ENCODE results near the gene PTPRN2. TPM values are rescaled to one million over a fixed set of nuclear protein-coding genes. Genes with fewer than 3 reads are reported as not detected.

Gene PTPRN2
- total and polyA plus RNA-seq, 7 donors, result 0.47 to 0.82 (median 0.51) TPM

DNA sequence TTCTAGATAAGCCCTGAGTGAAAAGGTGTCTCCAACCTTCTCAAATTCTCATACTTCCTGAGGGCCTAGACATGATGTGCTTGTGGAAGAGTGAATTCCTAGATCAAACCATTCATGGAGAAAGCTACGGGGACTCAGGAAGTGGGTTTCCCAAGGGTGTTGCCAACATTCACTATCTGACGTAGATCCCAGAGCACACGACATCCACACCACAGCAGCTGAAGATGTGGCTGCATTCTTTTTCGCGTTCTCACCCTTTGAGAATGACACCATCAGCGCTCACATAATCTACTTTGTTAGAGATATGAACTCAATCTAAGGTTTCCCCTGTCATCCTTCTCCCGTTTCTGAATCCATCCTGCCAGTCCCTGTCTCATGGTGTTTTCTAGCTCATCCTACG lies 960.0 kb downstream of the PTPRN2 start:
- TF ChIP-seq CTCF (IDR thresholded peaks at IDR 0.05), result no peak
- intact Hi-C loops (cut with DNase I), result no loop called here
- ATAC-seq, result no peak
- Histone ChIP-seq H3K27me3 (ENCODE audit: insufficient read depth in 3 of 3, low read length in 2 of 3) (peaks cover 0 to 7% (median 0%) of the 10 kb centered on the region in 3 donors), H3K4me3 (no peak overlapping the region), H3K4me1 (no peaks in the 10 kb centered on the region), H3K27ac (no peak overlapping the region), H3K9me3 (no peaks in the 10 kb centered on the region), H3K36me3 (ENCODE audit: insufficient read depth in 1 of 2, low read depth in 1 of 2) (no peaks in the 10 kb centered on the region)
- DNase-seq, result no peak
- 65 to 74% (median 68%) methylated on average over 8 of the region's 8 CpGs for WGBS, 3 donors

- DNase-seq (no peak), ATAC-seq (no peak)
- Histone ChIP-seq H3K27ac (no peak overlapping the region), H3K27me3 (ENCODE audit: insufficient read depth in 3 of 3, low read length in 2 of 3) (peaks cover 0 to 7% (median 0%) of the 10 kb centered on the region in 3 donors), H3K4me1 (no peaks in the 10 kb centered on the region), H3K36me3 (ENCODE audit: insufficient read depth in 1 of 2, low read depth in 1 of 2) (no peaks in the 10 kb centered on the region), H3K4me3 (no peak overlapping the region), H3K9me3 (no peaks in the 10 kb centered on the region)
- WGBS, 3 donors, result 73 to 83% (median 82%) methylated on average over 8 of the region's 8 CpGs
- TF ChIP-seq CTCF (IDR thresholded peaks at IDR 0.05), result no peak
- intact Hi-C loops (cut with DNase I), result no loop called here
These were observed 960.6 kb downstream of the PTPRN2 start for GRCh38 chr7:157627033-157627432.

DNA sequence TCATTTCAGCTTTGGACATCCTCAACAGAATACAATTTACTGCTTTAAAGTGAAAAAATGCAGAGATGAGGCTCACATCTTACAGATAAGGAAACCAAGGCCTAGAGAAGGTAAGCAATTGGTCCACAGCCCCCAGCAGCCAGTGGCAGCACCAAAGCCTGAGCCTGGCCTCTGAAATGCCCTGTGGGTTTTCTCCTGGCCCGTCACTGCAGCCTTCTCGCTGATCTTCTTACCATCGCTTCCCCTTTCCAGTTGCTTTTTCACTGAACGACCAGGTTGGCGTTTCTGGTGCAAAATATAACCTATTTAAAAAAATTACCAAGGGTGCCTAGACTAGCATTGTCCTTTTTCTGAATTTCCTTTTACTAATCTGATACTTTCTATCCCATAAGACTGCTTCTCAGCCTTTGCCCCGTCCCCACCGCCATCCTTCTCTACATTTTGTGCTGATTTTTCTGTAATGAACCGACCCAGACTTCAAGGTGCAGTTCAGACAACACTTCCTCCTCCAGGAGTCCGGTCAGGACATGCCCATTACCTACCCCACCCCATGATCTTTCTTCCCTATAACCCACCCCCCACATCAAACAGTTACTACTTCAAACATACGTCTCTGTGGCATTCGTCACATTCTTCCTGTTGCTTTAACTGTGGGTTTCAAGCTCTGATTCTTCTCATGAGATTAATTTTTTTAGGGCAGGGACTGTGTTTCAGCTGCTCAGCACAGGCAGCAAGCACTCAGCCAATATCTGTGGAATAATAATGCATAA lies 961.5 kb downstream of the PTPRN2 start:
- no peak for DNase-seq
- Histone ChIP-seq H3K36me3 (ENCODE audit: insufficient read depth in 1 of 2, low read depth in 1 of 2) (no peaks in the 10 kb centered on the region), H3K4me1 (no peaks in the 10 kb centered on the region), H3K27ac (no peak overlapping the region), H3K9me3 (no peaks in the 10 kb centered on the region), H3K4me3 (no peak overlapping the region), H3K27me3 (ENCODE audit: insufficient read depth in 3 of 3, low read length in 2 of 3) (peaks cover 0 to 7% (median 0%) of the 10 kb centered on the region in 3 donors)
- no peak for TF ChIP-seq CTCF (IDR thresholded peaks at IDR 0.05)
- intact Hi-C loops (cut with DNase I), result no loop called here
- 67 to 73% (median 71%) methylated on average over 11 of the region's 11 CpGs for WGBS, 3 donors
- ATAC-seq, result no peak

GRCh38 chr7:157623556-157623955 lies 964.1 kb downstream of the PTPRN2 start:
- Histone ChIP-seq H3K27ac (no peak overlapping the region), H3K36me3 (ENCODE audit: insufficient read depth in 1 of 2, low read depth in 1 of 2) (no peaks in the 10 kb centered on the region), H3K4me3 (no peak overlapping the region), H3K4me1 (no peaks in the 10 kb centered on the region), H3K27me3 (ENCODE audit: insufficient read depth in 3 of 3, low read length in 2 of 3) (peaks cover 0 to 5% (median 2%) of the 10 kb centered on the region in 3 donors), H3K9me3 (no peaks in the 10 kb centered on the region)
- WGBS, 3 donors, result 79 to 82% (median 81%) methylated on average over 7 of the region's 7 CpGs
- intact Hi-C loops (cut with DNase I), result no loop called here
- ATAC-seq (no peak), DNase-seq (no peak)
- no peak for TF ChIP-seq CTCF (IDR thresholded peaks at IDR 0.05)

Measured in psoas muscle (tissue), 8 donors.